GM18868 (cell line): ENCODE measurements around the gene RNF7.
"Not testable (repeated sequence)": the region's sequence is repeated elsewhere in the genome, so short reads cannot be mapped to it uniquely, and the experiment has no call there.

Experiments used
- ATAC-seq: cut with Tn5 transposase; IDR thresholded peaks from one replicate; pipeline ENCODE4 v1.9.1; 2021; ENCODE audit warnings: mild to moderate bottlenecking, moderate library complexity; ENCODE audit not compliant: unreplicated experiment

RNF7 gene

GRCh38 chr3:141738022-141738890 lies at the start of gene RNF7:
Gene RNF7 (plus strand): TSS chr3:141738298. CDS start chr3:141738342, 44 bp downstream.
- peak; percentile 91 for ATAC-seq

GRCh38 chr3:141690431-141691072 lies 47.5 kb upstream of the RNF7 start:
- no peak for ATAC-seq

- ATAC-seq, result not testable (repeated sequence)
Measured at GRCh38 chr3:141691471-141691870, 46.6 kb upstream of the RNF7 start.

- not testable (repeated sequence) for ATAC-seq
Measured at GRCh38 chr3:141692973-141693372, 45.1 kb upstream of the RNF7 start.

- no peak for ATAC-seq
Measured at GRCh38 chr3:141699324-141699723, 38.8 kb upstream of the RNF7 start.

- no peak for ATAC-seq
Measured at GRCh38 chr3:141699897-141700296, 38.2 kb upstream of the RNF7 start.

GRCh38 chr3:141703367-141703766 lies 34.7 kb upstream of the RNF7 start:
- not testable (repeated sequence) for ATAC-seq

- no peak for ATAC-seq
Measured at GRCh38 chr3:141707741-141708203, 30.3 kb upstream of the RNF7 start.

- ATAC-seq, result no peak
Measured at GRCh38 chr3:141708367-141708766, 29.7 kb upstream of the RNF7 start.

GRCh38 chr3:141709126-141709770 lies 28.9 kb upstream of the RNF7 start:
- ATAC-seq, result no peak

GRCh38 chr3:141710121-141710520 lies 28.0 kb upstream of the RNF7 start:
- no peak for ATAC-seq

GRCh38 chr3:141710888-141711616 lies 27.0 kb upstream of the RNF7 start:
- ATAC-seq, result no peak

GRCh38 chr3:141714671-141715070 lies 23.4 kb upstream of the RNF7 start:
- ATAC-seq, result no peak

- ATAC-seq, result no peak
Measured at GRCh38 chr3:141722081-141722480, 16.0 kb upstream of the RNF7 start.

GRCh38 chr3:141722648-141723047 lies 15.4 kb upstream of the RNF7 start:
- ATAC-seq, result no peak

GRCh38 chr3:141723255-141723654 lies 14.8 kb upstream of the RNF7 start:
- ATAC-seq, result no peak

- ATAC-seq, result no peak
Measured at GRCh38 chr3:141724186-141724585, 13.9 kb upstream of the RNF7 start.

- ATAC-seq, result no peak
Measured at GRCh38 chr3:141725036-141725435, 13.1 kb upstream of the RNF7 start.

GRCh38 chr3:141726483-141726882 lies 11.6 kb upstream of the RNF7 start:
- ATAC-seq, result no peak

- ATAC-seq, result no peak
Measured at GRCh38 chr3:141728355-141728892, 9.7 kb upstream of the RNF7 start.

GRCh38 chr3:141729240-141729639 lies 8.9 kb upstream of the RNF7 start:
- ATAC-seq, result no peak
